HG02884 (cell line): ENCODE measurements around the gene FOXI3.
"Not testable (repeated sequence)": the region's sequence is repeated elsewhere in the genome, so short reads cannot be mapped to it uniquely, and the experiment has no call there.

Experiments used
- ATAC-seq: cut with Tn5 transposase; IDR thresholded peaks from one replicate; pipeline ENCODE4 v1.9.1; 2021; ENCODE audit warnings: mild to moderate bottlenecking, moderate library complexity; ENCODE audit not compliant: unreplicated experiment

The FOXI3 gene

DNA sequence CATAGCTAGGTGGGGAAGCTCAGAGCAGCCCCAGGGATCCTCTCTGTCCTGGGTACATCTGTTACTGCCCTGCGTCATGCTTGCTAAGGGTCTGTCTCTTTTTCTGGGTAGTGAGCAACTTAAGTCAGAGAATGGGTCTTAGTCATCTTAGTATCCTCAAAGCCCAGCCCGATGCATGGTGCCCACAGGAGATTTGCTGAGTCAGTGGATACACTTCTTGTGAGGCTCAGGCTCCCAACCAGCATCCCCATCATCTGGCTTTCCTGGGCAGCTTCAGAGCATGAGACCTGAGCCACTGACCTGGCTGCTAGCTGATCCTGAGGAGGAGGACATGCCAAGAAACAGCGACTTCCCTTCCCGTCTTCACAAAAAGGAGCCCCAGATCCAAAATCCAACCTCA lies 10.0 kb downstream of the FOXI3 start:
- no peak for ATAC-seq

DNA sequence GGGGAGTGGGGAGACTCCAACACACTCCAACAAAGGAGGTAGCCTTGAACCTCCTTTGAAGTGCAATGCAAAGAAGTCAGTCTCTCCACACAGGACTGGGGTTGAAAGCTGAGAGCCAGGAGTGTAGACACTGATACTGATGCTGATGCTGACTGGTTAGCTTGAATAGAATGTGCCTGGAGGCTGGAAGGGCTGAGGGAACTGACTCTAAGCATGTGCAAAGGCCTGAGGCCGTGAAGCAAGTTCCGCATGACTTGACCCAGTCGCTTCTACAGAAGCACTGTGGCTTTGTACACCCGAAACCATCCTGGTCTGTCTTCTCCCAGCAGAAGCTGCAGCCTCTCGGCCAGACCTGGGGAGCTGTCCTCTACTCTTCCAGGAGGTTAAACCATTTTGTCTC lies 10.4 kb downstream of the FOXI3 start:
- no peak for ATAC-seq

DNA sequence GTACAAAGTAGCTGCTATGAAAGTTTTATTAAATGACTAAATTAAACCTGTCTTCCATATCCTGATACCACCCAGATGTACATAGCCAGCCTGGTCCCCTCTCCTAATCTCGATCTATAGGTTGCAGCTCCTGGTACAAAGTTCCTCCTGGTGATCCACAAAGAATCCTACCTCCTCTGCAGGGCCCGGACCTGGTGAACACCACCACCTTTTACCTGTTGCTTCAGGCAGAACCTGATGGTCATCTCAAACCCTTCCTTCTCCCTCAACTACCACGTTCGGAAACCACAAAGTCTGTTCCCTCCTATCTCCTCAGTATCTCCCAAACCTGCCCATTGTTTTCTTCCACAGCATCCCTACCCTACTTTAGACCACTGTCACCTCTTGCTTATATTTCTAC lies 15.5 kb downstream of the FOXI3 start:
- ATAC-seq, result no peak

DNA sequence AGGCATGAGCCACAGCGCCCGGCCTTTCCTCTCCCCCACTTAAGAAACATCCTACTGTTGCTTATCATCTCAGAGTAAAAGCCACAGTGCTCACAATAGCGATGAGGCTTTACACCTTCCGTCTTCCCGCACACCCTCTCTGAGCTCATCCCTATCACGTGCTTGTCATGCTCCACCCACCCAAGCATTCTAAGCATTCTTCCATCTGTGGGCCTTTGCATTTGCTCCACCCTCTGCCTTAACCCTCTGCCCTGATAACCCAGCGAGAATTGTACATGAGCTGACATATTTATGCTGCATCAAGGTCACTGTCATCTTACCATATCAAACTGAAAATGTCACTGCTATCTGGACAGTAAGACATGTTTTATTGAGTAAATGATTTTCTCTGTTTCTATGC lies 22.6 kb downstream of the FOXI3 start:
- no peak for ATAC-seq

DNA sequence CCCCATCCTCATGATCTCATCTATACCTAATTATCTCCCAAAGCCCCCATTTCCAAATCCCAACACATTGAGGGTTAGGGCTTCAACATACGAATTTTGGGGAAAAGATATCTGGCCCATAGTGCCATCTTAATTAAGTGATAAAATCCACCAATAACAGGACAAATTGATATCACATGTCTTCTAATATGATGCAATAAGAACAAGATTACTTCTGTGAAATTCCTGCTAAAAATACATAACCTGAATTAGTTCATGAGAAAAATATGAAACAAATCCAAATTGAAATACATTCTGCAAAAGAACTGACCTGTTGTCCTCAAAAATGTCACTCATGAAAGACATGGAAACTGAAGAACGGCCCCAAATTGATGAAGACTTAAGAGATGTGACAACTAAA lies 28.8 kb downstream of the FOXI3 start:
- ATAC-seq, result no peak

DNA sequence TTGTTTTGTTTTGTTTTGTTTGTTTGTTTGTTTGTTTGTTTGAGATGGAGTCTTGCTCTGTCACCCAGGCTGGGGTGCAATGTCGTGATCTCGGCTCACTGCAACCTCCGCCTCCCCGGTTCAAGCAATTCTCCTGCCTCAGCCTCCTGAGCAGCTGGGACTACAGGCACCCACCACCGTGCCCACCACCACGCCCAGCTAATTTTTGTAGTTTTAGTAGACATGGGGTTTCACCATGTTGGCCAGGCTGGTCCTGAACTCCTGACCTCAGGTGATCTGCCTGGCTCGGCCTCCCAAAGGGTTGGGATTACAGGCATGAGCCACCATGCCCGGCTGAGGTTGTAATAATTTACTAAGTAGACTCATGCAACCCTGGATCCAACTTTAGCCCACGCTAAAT lies 33.4 kb downstream of the FOXI3 start:
- ATAC-seq, result not testable (repeated sequence)

DNA sequence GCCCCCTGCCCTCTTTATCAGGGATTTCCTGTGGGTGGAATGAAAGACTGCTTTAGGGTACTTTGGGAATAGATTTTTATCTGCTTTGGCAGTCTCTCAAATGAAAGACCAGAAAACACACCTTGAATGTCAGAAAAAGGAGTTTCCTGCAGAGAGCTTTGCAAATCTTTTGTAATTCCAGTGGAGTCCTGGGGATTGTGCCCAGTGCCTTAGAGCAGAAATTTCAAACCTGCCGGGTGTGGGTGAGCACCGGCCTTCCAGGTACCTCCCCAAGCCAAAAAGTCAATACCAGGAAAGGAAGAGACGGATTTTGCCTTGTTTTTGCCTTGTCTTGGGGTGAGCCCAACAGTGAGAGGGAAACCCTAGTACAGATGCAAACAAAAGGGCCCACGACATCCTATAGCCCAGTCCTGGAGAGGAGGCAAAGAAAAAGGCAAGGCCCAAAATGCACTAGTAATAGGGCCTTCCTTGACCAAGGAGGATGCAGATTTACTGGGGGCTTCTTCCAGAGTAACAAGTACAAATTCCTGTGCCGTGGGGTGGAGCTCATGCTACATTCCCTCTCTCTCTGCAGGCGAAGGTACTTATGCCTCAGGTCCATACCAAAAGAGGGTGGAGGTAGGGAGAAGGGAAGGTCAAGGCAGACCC lies 36.4 kb downstream of the FOXI3 start:
- no peak for ATAC-seq

DNA sequence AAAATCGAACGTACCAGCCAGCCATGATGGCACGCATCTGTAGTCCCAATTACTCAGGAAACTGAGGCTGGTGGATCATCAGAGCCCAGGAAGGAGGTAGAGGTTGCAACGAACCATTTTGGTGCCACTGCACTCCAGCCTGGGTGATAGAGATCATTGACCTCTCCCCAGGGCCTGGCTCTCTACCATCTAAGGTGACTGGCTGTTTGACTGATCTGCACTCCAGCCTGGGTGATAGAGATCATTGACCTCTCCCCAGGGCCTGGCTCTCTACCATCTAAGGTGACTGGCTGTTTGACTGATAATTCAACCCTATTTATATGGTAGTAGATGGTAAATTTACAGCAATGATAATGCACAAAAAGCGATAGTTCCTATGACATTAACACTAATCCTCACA lies 43.6 kb downstream of the FOXI3 start:
- not testable (repeated sequence) for ATAC-seq

DNA sequence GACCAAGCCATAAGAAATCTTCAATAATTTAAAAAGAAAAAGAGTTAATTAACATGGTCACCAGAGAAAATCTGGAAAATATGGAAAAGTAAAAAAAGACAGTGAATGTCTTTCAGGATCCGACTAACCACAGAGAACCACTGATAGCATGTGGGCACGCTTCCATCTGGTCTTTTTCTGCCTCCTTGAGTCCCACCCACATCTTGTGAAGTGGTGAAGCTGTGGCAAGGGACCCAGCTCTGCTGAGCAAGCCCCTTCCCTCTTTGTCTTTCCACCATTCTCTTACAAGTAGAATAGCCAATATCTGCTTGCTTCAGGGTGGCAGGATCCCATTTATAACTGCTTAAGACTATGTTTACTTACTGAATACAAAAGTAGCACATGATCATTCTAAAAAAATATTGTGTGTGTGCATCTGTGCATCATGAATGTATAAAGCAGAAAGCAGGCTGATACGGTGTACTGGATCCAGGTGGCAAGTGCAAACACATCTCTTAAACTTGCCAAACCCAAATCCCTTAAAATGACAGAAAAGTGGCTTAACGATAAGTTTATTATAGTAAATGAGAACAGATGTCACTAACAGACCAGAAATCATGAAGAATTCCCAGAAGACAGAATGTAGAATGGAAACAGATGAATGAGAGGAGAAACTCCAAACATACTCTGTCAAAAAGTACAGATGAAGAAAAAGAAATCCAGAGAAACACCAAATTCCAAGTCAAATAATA lies 52.3 kb downstream of the FOXI3 start:
- no peak for ATAC-seq

DNA sequence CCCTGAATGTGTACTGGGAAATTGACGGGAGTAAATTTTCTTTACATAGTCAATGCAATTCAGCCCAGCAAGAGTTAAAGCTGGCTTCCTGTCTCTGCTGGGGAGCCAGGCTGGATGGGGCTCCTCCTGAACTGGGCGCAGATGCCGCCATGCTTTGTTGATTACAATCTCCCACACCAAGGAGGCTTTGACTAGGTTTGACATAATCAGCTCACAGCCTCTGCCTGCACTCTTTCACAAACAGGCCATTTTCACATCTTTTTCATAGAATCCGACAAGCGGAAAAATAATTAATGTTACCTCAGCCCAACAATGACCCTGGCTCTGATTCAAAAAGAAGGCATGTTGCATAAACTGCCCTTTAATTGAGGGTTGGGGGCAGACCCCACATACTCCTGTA lies 54.3 kb downstream of the FOXI3 start:
- no peak for ATAC-seq
